Stimulated activated CD4-positive, alpha-beta T cell treated with anti-CD3 and anti-CD28 coated beads, Interleukin-4, amount 100 ng/mL, for 48 hours (primary cell): Measurements from ENCODE around the gene XNDC1N.
"Not testable (repeated sequence)": the region's sequence is repeated elsewhere in the genome, so short reads cannot be mapped to it uniquely, and the experiment has no call there.

Source experiments
- DNase-seq, 2 donors: peaks; one replicate each; pipeline ENCODE4 v3.0.0-alpha.2; 2020; ENCODE audit warnings: low read depth in 2 of 2

The XNDC1N gene

DNA sequence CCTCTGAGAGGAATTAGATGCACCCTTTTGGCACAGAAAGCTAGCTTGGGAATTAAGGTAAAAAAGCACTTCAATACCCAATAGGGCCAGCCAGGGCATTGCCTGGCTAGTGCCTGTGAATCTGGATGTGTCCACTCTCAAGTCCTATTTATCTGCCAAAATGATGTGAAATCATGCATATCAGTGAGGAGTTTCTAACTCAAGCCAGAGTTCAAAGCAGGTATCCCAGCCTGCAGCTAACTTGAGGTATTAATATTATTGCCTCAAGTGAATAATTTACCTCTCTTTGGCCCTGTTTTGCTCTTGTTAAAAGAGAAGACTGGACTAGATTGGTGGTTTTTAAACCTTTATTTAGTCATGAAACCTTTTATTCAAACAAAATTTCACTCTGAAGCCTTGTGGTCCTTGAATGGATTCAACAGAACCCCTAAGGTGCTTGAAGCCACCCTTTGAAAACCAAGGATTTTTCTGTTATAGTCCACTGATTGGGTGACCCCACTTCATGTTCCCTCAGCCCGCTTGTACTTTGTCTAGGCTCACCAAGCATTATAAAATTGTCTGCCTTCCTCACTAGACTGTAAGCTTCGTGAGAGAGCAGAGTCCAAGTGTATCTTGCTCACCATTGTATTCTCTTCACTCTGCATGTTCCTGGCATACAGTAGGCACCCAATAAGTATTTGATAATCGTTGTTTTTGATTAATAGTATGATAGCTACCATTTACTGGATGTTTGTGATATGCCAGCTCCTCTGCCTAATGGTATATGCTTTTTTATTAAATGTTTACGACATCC lies 4.9 kb upstream of the XNDC1N start:
- DNase-seq = no peak

DNA sequence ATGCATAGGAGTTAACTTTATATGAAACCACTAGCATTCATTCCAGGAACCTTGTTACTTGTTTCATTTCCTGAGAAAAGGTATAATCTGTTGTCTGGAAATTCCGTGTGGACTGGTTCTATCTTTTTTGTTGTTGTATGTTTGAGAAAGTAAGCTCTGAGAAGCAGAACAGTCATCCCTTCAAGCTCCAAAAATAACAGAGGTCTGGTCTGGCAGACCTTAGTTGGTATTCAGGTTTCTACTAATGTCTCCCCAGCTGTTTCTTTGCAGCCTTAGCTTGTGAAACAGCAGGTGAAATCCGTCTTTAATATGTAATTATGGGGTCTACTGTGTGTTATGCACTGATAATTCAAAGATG lies 2.8 kb upstream of the XNDC1N start:
- no peak for DNase-seq

DNA sequence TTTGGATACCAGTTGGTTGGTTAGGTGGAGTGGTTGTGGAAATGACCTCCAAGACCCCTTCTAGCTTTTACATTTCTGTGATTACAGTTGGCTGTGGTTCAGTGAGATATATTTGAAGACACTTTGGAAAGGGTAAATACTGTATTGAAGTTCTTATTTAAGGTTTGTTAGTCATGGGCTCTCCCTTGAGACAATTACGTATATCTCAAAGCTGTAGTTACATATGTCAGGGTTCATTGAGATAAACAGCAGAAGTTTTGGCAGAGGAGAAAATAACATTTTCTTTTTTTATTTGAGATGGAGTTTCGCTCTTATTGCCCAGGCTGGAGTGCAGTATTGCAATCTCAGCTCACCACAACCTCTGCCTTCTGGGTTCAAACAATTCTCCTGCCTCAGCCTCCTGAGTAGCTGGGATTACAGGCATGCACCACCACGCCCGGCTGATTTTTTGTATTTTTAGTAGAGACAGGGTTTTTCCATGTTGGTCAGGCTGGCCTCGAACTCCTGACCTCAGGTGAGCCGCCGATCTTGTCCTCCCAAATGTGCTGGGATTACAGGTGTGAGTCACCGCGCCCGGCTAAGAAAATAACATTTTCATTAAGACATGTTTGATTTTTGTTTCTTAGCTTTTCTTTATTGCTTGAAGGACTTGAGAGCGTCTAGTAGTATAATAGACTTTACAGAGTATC lies 2.3 kb upstream of the XNDC1N start:
- peak in 1 of 2 donors; percentile 14 for DNase-seq

DNA sequence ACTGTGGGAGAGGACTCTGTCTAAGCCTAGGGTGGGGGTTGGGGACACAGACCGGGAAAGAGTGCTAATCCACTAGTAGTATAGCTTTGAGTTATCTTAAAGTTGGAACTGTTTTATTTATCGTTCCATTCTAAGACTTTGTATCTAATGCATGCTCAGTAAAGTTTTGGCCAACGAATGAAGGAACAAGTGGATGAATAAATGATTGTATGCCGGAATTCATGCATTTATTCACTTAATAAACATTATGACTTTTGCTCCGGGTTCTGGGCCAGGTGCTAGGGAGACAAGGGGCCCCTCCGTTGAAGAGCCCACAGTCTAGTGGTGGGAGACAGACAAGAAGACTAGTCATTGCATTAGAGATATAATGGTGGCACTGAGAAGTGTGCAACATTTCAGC lies 1.1 kb upstream of the XNDC1N start:
- DNase-seq = no peak

DNA sequence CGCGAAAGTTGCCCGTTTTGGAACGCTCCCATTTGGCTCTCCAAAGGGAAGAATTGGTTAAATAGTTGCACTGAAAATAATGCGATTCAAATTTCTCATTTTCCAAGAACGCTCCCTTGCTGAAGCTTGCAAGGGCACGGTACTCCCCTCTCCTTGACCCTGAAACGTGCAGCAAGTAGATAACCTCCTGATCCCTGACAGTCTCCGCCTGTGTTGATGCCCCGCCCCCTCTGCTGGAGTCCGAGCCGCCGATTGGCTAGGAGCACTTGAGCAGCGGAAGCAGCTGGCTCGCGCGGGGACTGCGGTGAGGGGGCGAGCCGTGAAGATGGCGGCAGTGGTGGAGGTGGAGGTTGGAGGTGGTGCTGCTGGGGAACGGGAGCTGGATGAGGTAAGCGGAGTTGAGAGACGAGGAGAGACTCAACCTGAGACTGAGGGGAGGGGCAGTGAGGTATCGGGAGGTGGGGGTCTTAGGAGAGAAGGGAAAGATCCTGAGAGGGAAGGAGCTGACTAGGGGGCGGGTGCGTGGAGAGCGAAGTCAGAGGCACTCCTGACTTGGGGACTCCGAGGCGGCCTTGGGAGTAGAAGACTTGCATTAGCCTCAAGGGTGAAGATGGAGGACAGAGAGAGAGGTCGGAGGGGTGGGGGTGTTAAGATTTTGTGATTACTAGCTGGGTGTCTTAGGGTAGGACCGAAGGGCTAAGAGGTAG lies 496 bp upstream of the XNDC1N start, which contains the start of gene RNF121:
RNF121 (plus strand) TSS at position 310 of the 707 bp plus-strand sequence; CDS start at position 326, 16 bp downstream.
- DNase-seq = peak; percentile 98 to 99

DNA sequence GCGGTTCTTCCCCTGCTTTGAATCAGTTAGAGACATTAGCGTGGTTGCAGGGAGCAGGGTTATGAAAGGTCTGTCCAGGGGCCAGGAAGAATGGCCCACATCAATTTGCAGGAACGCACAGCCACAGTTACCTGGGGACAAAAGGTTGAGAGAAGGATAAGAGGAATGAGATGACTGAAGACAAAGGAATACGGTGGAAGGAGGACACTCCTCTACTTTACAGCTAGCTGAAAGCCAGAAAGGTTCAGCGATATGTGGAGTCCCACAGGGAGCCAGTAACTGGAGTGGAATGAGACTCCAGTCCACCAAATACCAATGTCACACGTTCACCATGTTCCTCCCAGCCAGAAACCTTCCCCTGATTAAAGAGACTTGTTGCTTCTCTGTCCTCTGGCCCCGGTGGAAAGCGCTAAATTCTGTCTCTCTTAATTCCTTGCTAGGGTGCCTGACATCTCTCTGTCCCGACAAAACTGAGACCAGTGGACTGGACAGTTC lies 10.7 kb downstream of the XNDC1N start:
- DNase-seq = no peak

DNA sequence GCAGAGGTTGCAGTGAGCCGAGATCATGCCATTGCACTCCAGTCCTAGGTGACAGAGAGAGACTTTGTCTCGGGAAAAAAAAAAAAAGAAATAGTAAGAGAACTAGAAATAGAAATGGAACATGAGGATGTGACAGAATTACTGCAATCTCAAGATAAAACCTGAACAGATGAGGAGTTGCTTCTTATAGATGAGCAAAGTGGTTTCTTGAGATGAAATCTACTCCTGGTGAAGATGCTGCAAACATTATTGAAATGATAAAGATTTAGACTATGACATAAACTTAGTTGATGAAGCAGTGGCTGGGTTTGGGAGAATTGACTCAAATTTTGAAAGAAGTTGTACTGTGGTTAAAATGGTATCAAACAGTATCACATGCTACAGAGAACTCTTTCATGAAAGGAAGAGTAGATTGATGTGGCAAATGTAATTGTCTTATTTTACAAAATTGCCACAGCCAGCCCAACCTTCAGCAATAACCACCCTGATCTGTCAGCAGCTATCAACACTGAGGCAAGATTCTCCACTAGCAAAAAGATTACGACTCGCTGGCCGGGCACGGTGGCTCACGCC lies 13.7 kb downstream of the XNDC1N start:
- DNase-seq = no peak

DNA sequence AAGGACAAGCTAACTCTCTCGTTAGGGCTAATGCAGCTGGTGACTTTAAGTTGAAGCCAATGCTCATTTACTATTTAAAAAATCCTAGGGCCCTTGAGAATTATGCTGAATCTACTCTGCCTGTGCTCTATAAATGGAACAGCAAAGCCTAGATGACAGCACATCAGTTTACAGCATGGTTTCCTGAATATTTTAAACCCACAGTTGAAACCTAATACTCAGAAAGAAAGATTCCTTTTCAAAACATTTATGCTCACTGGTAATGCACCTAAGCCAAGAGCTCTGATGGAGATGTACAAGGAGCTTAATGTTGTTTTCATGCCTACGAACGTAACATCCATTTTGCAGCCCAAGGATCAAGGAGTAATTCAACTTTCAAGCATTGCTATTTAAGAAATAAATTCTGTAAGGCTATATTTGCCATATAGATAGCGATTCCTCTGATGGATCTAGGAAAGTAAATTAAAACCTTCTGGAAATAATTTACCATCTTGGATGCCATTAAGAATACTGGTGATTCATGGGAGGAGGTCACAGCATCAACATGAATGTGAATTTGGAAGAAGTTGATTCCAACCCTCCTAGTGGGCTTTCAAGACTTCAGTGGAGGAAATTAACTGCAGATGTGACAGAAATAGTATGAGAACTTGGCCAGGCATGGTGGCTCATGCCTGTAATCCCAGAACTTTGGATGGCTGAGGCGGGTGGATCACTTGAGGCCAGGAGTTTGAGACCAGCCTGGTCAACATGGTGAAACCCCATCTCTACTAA lies 14.5 kb downstream of the XNDC1N start:
- no peak for DNase-seq

DNA sequence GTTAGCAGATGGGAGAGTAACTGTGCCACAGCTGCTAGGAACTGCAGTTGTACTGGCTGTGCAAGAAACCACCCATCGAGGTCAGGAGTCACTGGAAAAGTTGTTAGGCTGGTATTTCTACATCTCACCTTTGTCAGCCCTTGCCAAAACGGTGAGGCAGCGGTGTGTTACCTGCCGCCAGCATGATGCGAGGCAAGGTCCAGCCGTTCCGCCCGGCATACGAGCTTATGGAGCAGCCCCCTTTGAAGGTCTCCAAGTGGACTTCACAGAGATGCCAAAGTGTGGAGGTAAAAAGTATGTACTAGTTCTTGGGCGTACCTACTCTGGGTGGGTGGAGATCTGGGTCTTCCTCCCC lies 16.4 kb downstream of the XNDC1N start:
- not testable (repeated sequence) for DNase-seq

DNA sequence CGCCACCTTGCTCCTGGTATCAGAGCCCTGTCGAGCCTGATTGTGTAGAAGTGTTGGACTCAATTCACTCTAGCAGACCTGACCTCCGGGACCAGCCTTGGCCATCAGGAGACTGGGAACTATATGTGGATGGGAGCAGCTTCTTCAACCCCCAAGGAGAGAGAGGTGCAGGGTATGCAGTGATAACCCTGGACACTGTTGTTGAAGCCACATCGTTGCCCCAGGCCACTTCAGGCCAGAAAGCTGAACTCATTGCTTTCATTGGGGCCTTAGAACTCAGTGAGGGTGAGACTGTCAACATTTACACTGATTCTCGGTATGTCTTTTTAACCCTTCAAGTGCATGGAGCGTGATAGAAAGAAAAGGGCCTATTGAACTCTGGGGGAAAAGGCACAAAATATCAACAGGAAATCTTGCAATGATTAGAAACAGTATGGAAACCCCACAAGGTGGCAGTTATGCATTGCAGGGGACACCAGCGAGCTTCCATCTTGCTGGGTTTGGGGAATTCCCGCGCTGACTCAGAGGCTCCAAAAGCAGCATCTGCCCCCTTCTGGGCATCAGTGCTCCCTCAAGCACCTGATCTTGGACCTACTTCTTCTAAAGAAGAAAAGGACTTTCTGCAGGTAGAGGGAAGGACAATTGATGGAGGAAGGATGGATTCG lies 16.9 kb downstream of the XNDC1N start:
- peak; percentile 67 to 80 for DNase-seq

DNA sequence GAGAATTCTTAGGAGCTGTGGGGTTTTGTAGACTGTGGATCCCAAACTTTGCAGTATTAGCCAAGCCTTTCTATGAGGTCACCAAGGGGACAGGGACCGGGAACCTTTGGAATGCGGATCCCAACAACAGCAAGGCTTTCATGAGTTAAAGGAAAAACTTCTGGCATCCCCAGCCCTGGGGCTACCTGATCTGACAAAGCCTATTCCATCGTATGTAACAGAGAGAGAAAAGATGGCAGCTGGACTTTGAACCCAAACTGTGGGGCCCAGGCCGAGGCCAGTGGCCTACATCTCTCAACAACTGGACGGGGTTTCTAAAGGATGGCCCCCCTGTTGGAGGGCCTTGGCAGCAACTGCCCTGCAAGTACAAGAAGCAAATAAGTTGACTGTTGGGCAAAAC lies 17.6 kb downstream of the XNDC1N start:
- DNase-seq = not testable (repeated sequence)

DNA sequence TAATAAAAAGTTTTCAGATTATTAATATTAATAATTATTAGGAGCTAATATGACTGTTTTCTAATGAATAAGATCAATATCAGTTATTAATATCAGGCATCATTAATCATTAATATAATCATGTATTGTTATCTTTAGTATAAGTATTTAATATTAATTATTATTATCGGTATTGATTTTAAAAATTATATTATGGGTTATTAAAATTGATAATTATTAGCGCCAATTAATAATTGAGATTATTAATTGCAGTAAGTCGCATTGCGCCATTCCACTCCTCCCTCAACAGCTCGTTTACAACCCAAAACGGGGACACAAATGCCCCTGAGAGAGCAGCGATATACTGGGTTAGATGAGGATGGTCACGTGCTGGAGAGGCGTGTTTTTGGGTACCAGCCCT lies 20.2 kb downstream of the XNDC1N start:
- no peak for DNase-seq

DNA sequence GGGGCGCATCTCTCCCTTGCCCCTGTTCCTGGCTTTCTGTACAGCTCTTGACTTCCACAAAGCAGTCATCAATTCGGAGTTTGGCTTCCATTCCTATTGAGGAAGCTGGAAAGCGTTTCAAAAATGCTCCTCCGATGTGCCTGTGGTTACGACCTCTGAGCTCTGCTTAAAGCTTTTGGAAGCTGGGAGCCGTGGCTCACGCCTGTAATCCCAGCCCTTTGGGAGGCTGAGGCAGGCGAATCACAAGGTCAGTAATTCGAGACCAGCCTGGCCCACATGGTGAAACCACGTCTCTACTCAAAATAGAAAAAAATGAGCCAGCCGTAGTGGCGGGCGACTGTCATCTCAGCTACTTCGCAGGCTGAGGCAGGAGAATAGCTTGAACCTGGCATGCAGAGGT lies 27.3 kb downstream of the XNDC1N start:
- DNase-seq = not testable (repeated sequence)

DNA sequence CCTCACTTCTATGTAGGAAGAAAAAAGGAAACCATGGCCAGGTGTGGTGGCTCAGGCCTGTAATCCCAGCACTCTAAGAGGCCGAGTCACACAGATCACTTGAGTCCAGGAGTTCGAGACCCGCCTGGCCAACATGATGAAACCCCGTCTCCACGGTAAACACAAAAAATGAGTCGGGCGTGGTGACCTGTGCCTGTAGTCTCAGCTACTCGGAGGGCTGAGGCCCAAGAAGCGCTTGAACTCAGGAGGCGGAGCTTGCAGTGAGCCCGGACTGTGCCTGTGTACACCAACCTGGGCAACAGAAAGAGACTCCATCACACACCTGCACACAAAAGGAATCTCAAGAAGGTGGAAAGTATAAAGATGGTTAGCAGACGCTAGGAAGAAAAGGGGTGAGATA lies 32.4 kb downstream of the XNDC1N start:
- DNase-seq = no peak

DNA sequence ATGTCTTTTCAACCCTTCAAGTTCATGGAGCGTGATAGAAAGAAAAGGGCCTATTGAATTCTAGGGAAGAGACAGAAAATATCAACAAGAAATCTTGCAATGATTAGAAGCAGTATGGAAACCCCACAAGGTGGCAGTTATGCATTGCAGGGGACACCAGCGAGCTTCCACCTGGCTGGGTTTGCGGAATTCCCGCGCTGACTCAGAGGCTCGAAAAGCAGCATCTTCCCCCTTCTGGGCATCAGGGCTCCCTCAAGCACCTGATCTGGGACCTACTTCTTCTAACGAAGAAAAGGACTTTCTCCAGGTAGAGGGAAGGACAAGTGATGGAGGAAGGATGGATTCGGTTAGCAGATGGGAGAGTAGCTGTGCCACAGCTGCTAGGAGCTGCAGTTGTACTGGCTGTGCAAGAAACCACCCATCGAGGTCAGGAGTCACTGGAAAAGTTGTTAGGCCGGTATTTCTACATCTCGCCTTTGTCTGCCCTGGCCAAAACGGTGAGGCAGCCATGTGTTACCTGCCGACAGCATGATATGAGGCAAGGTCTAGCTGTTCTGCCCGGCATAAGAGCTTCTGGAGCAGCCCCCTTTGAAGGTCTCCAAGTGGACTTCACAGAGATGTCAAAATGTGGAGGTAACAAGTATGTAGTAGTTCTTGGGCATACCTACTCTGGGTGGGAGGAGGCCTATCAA lies 39.1 kb downstream of the XNDC1N start:
- not testable (repeated sequence) for DNase-seq

DNA sequence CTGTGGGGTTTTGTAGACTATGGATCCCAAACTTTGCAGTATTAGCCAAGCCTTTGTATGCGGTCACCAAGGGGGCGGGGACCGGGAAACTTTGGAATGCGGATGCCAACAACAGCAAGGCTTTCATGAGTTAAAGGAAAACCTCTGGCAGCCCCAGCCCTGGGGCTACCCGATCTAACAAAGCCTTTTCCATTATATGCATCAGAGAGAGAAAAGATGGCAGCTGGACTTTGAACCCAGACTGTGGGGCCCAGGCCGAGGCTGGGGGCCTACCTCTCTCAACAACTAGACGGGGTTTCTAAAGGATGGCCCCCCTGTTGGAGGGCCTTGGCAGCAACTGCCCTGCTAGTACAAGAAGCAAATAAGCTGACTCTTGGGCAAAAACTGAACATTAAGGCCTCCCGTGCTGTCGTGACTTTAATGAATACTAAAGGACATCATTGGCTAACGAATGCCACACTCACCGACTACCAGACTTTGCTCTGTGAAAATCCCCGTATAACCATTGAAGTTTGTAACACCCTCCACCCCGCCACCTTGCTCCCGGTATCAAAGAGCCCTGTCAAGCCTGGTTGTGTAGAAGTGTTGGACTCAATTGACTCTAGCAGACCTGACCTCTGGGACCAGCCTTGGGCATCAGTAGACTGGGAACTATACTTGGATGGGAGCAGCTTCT lies 39.9 kb downstream of the XNDC1N start:
- DNase-seq = not testable (repeated sequence)

DNA sequence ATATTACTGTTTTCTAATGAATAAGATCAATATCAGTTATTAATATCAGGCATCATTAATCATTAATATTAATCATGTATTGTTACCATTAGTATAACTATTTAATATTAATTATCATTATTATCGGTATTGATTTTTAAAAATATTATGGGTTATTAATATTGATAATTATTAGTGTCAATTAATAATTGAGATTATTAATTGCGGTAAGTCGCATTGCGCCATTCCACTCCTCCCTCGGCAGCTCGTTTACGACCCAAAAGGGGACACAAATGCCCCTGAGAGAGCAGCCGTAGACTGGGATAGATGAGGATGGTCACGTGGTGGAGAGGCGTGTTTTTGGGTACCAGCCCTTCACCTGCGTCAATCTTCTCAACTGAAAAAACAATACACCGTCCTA lies 42.6 kb downstream of the XNDC1N start:
- not testable (repeated sequence) for DNase-seq
